ENCODE results near the gene ADARB2.

The ADARB2 gene

GRCh38 chr10:1147810-1148209 lies 589.5 kb downstream of the ADARB2 start:
- TF ChIP-seq TAF1 (IDR thresholded peaks at IDR 0.05; ENCODE audit: low read depth, low read length) (no peak), SPI1 (IDR thresholded peaks at IDR 0.05; ENCODE audit: low read depth, low read length) (no peak), POLR2A (IDR thresholded peaks at IDR 0.05; ENCODE audit: low read depth, low read length) (no peak), POU2F2 (IDR thresholded peaks at IDR 0.05; ENCODE audit: low read depth, low read length) (no peak), POLR2AphosphoS5 (IDR thresholded peaks at IDR 0.05; ENCODE audit: low read depth, low read length) (no peak), PAX5 (IDR thresholded peaks at IDR 0.05; ENCODE audit: insufficient read depth, low read length, severe bottlenecking) (no peak)
- DNase-seq (ENCODE audit: insufficient read length, low spot score) (no peak), FAIRE-seq (no peak)

- FAIRE-seq (peak; percentile 87), DNase-seq (ENCODE audit: insufficient read length, low spot score) (no peak)
- TF ChIP-seq SPI1 (IDR thresholded peaks at IDR 0.05; ENCODE audit: low read depth, low read length) (no peak), TAF1 (IDR thresholded peaks at IDR 0.05; ENCODE audit: low read depth, low read length) (no peak), POU2F2 (IDR thresholded peaks at IDR 0.05; ENCODE audit: low read depth, low read length) (no peak), PAX5 (IDR thresholded peaks at IDR 0.05; ENCODE audit: insufficient read depth, low read length, severe bottlenecking) (no peak), POLR2A (IDR thresholded peaks at IDR 0.05; ENCODE audit: low read depth, low read length) (no peak), POLR2AphosphoS5 (IDR thresholded peaks at IDR 0.05; ENCODE audit: low read depth, low read length) (no peak)
Measured at GRCh38 chr10:1142596-1142995, 594.7 kb downstream of the ADARB2 start.

GRCh38 chr10:1141701-1142100 lies 595.6 kb downstream of the ADARB2 start:
- FAIRE-seq = no peak
- TF ChIP-seq SPI1 (IDR thresholded peaks at IDR 0.05; ENCODE audit: low read depth, low read length) (no peak), POU2F2 (IDR thresholded peaks at IDR 0.05; ENCODE audit: low read depth, low read length) (no peak), PAX5 (IDR thresholded peaks at IDR 0.05; ENCODE audit: insufficient read depth, low read length, severe bottlenecking) (no peak), TAF1 (IDR thresholded peaks at IDR 0.05; ENCODE audit: low read depth, low read length) (no peak), POLR2AphosphoS5 (IDR thresholded peaks at IDR 0.05; ENCODE audit: low read depth, low read length) (no peak), POLR2A (IDR thresholded peaks at IDR 0.05; ENCODE audit: low read depth, low read length) (no peak)
- DNase-seq (ENCODE audit: insufficient read length, low spot score) = no peak

GRCh38 chr10:1141261-1141660 lies 596.1 kb downstream of the ADARB2 start:
- no peak for FAIRE-seq
- no peak for DNase-seq (ENCODE audit: insufficient read length, low spot score)
- TF ChIP-seq POLR2A (IDR thresholded peaks at IDR 0.05; ENCODE audit: low read depth, low read length) (no peak), PAX5 (IDR thresholded peaks at IDR 0.05; ENCODE audit: insufficient read depth, low read length, severe bottlenecking) (no peak), POLR2AphosphoS5 (IDR thresholded peaks at IDR 0.05; ENCODE audit: low read depth, low read length) (no peak), SPI1 (IDR thresholded peaks at IDR 0.05; ENCODE audit: low read depth, low read length) (no peak), POU2F2 (IDR thresholded peaks at IDR 0.05; ENCODE audit: low read depth, low read length) (no peak), TAF1 (IDR thresholded peaks at IDR 0.05; ENCODE audit: low read depth, low read length) (no peak)

- TF ChIP-seq POLR2AphosphoS5 (IDR thresholded peaks at IDR 0.05; ENCODE audit: low read depth, low read length) (no peak), TAF1 (IDR thresholded peaks at IDR 0.05; ENCODE audit: low read depth, low read length) (no peak), POLR2A (IDR thresholded peaks at IDR 0.05; ENCODE audit: low read depth, low read length) (no peak), SPI1 (IDR thresholded peaks at IDR 0.05; ENCODE audit: low read depth, low read length) (no peak), PAX5 (IDR thresholded peaks at IDR 0.05; ENCODE audit: insufficient read depth, low read length, severe bottlenecking) (no peak), POU2F2 (IDR thresholded peaks at IDR 0.05; ENCODE audit: low read depth, low read length) (no peak)
- DNase-seq (ENCODE audit: insufficient read length, low spot score) = no peak
- FAIRE-seq = no peak
Measured at GRCh38 chr10:1138529-1138928, 598.8 kb downstream of the ADARB2 start.

GRCh38 chr10:1137499-1138163 lies 599.7 kb downstream of the ADARB2 start:
- DNase-seq (ENCODE audit: insufficient read length, low spot score) (no peak), FAIRE-seq (no peak)
- TF ChIP-seq PAX5 (IDR thresholded peaks at IDR 0.05; ENCODE audit: insufficient read depth, low read length, severe bottlenecking) = no peak
- TF ChIP-seq SPI1 (IDR thresholded peaks at IDR 0.05; ENCODE audit: low read depth, low read length) = no peak
- no peak for TF ChIP-seq TAF1 (IDR thresholded peaks at IDR 0.05; ENCODE audit: low read depth, low read length)
- TF ChIP-seq POU2F2 (IDR thresholded peaks at IDR 0.05; ENCODE audit: low read depth, low read length) = no peak
- TF ChIP-seq POLR2AphosphoS5 (IDR thresholded peaks at IDR 0.05; ENCODE audit: low read depth, low read length) = no peak
- no peak for TF ChIP-seq POLR2A (IDR thresholded peaks at IDR 0.05; ENCODE audit: low read depth, low read length)

GRCh38 chr10:1136268-1136667 lies 601.1 kb downstream of the ADARB2 start:
- FAIRE-seq = no peak
- TF ChIP-seq SPI1 (IDR thresholded peaks at IDR 0.05; ENCODE audit: low read depth, low read length) (no peak), TAF1 (IDR thresholded peaks at IDR 0.05; ENCODE audit: low read depth, low read length) (no peak), POLR2AphosphoS5 (IDR thresholded peaks at IDR 0.05; ENCODE audit: low read depth, low read length) (no peak), PAX5 (IDR thresholded peaks at IDR 0.05; ENCODE audit: insufficient read depth, low read length, severe bottlenecking) (no peak), POLR2A (IDR thresholded peaks at IDR 0.05; ENCODE audit: low read depth, low read length) (no peak)
- DNase-seq (ENCODE audit: insufficient read length, low spot score) = no peak

- DNase-seq (ENCODE audit: insufficient read length, low spot score) (no peak), FAIRE-seq (peak; percentile 31)
- no peak for TF ChIP-seq PAX5 (IDR thresholded peaks at IDR 0.05; ENCODE audit: insufficient read depth, low read length, severe bottlenecking)
- TF ChIP-seq SPI1 (IDR thresholded peaks at IDR 0.05; ENCODE audit: low read depth, low read length) = no peak
- TF ChIP-seq POU2F2 (IDR thresholded peaks at IDR 0.05; ENCODE audit: low read depth, low read length) = no peak
- TF ChIP-seq TAF1 (IDR thresholded peaks at IDR 0.05; ENCODE audit: low read depth, low read length) = no peak
- no peak for TF ChIP-seq POLR2AphosphoS5 (IDR thresholded peaks at IDR 0.05; ENCODE audit: low read depth, low read length)
- no peak for TF ChIP-seq POLR2A (IDR thresholded peaks at IDR 0.05; ENCODE audit: low read depth, low read length)
Measured at GRCh38 chr10:1134156-1134555, 603.2 kb downstream of the ADARB2 start.

GRCh38 chr10:1133495-1134045 lies 603.8 kb downstream of the ADARB2 start:
- no peak for DNase-seq (ENCODE audit: insufficient read length, low spot score)
- TF ChIP-seq POLR2AphosphoS5 (IDR thresholded peaks at IDR 0.05; ENCODE audit: low read depth, low read length) (no peak), PAX5 (IDR thresholded peaks at IDR 0.05; ENCODE audit: insufficient read depth, low read length, severe bottlenecking) (no peak), SPI1 (IDR thresholded peaks at IDR 0.05; ENCODE audit: low read depth, low read length) (no peak), POLR2A (IDR thresholded peaks at IDR 0.05; ENCODE audit: low read depth, low read length) (no peak), POU2F2 (IDR thresholded peaks at IDR 0.05; ENCODE audit: low read depth, low read length) (no peak), TAF1 (IDR thresholded peaks at IDR 0.05; ENCODE audit: low read depth, low read length) (no peak)
- FAIRE-seq = no peak
